ENCODE results near the gene SPTLC2.

The SPTLC2 gene

DNA sequence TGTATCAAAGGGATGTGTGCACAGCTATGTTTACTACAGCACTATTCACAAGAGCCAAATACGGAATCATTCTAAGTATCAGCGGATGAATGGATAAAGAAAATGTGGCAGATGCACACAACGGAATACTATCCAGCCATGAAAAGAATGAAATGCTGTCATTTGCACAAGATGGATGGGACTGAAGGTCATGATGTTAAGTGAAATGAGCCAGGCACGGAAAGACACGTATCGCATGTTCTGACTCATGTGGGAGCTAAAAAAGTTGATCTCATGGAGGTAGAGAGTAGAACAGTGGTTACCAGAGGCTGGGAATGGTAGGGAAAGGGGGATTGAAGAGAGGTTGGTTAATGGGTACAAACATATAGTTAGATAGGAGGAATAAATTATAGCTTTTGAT lies 91.9 kb downstream of the SPTLC2 start:
- H3K36me3 ChIP-seq (ENCODE audit: control insufficient read depth in 1 of 2, insufficient read depth in 2 of 2, low read length in 2 of 2), result peaks cover 12 to 32% of the 10 kb centered on the region in 2 donors
- peaks cover 0 to 5% of the 10 kb centered on the region in 2 donors for H3K4me1 ChIP-seq (ENCODE audit: control insufficient read depth in 1 of 2, insufficient read depth in 2 of 2, low read length in 2 of 2)
- no peak overlapping the region for H3K4me3 ChIP-seq (ENCODE audit: low read depth in 1 of 2, low read length in 2 of 2)
- H3K27me3 ChIP-seq (ENCODE audit: low read depth, low read length), result no peaks in the 10 kb centered on the region
- no peak overlapping the region for H3K27ac ChIP-seq (ENCODE audit: low read length)
- H3K9me3 ChIP-seq (ENCODE audit: control insufficient read depth in 1 of 2, low read length in 2 of 2), result no peaks in the 10 kb centered on the region

DNA sequence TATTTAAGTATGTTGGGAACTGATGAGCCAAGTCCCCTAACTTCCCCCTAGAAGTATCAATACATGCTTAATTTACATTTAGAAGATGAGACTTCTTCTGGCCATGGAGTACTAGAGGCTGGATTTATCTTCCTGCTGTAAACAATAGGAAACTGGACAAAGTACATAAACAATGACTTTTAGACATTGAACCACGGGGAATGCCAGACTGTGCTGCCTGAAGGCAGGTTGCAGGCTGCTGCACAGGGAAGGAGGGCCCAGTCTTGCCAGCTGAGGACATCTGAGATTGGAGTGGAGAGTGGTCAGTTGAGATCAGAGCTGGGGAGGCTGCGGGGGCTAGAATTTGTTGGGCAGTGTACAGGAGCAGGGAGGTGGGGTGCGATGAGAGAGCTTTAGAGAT lies 93.3 kb downstream of the SPTLC2 start:
- H3K27ac ChIP-seq (ENCODE audit: low read length), result no peak overlapping the region
- peaks cover 20 to 36% of the 10 kb centered on the region in 2 donors for H3K36me3 ChIP-seq (ENCODE audit: control insufficient read depth in 1 of 2, insufficient read depth in 2 of 2, low read length in 2 of 2)
- no peaks in the 10 kb centered on the region for H3K9me3 ChIP-seq (ENCODE audit: control insufficient read depth in 1 of 2, low read length in 2 of 2)
- H3K27me3 ChIP-seq (ENCODE audit: low read depth, low read length), result no peaks in the 10 kb centered on the region
- peaks cover 0 to 5% of the 10 kb centered on the region in 2 donors for H3K4me1 ChIP-seq (ENCODE audit: control insufficient read depth in 1 of 2, insufficient read depth in 2 of 2, low read length in 2 of 2)
- no peak overlapping the region for H3K4me3 ChIP-seq (ENCODE audit: low read depth in 1 of 2, low read length in 2 of 2)

DNA sequence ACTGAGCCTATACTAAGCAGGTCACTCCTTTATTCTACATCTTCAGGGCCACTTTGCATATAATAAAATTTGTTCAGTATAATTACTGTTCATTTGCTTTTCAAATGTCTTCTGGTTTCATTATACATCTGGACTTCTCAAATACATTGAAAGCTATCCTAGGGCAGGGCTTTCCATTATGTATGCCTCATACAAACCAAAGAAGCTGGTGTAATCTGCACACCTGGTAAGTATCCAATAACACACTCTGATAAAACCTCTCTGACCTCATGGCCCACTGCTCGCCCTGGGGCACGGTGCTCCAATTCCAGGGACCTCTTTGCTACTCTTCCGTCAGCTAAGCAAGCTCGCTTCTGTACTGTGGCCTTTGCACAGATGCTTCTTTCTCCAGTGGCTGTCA lies 95.9 kb downstream of the SPTLC2 start:
- peaks cover 36 to 41% of the 10 kb centered on the region in 2 donors for H3K36me3 ChIP-seq (ENCODE audit: control insufficient read depth in 1 of 2, insufficient read depth in 2 of 2, low read length in 2 of 2)
- H3K4me1 ChIP-seq (ENCODE audit: control insufficient read depth in 1 of 2, insufficient read depth in 2 of 2, low read length in 2 of 2), result no peaks in the 10 kb centered on the region
- H3K9me3 ChIP-seq (ENCODE audit: control insufficient read depth in 1 of 2, low read length in 2 of 2), result no peaks in the 10 kb centered on the region

DNA sequence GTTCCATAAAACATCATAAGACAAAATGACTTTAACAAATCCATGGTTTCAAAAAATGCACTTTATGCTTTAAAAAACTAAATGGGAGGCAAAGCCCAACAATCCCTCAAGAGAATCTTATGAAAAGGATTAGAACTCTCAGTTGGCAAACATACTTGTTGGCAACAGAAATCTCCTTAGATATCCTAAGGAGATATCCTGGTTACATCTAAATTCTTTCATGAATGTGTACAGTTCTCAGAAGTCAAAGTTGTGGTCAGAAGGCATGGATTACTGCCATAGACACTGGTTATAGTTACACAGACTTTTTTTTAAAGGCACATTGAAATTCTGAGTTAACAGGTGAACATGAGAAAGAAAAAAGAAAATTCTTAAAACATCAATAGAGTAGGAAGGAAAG lies 100.3 kb downstream of the SPTLC2 start:
- Histone ChIP-seq H3K27ac (ENCODE audit: low read length) (no peak overlapping the region), H3K27me3 (ENCODE audit: low read depth, low read length) (no peaks in the 10 kb centered on the region), H3K9me3 (ENCODE audit: control insufficient read depth in 1 of 2, low read length in 2 of 2) (no peaks in the 10 kb centered on the region), H3K4me3 (ENCODE audit: low read depth in 1 of 2, low read length in 2 of 2) (no peak overlapping the region), H3K36me3 (ENCODE audit: control insufficient read depth in 1 of 2, insufficient read depth in 2 of 2, low read length in 2 of 2) (peaks cover 43 to 62% of the 10 kb centered on the region in 2 donors), H3K4me1 (ENCODE audit: control insufficient read depth in 1 of 2, insufficient read depth in 2 of 2, low read length in 2 of 2) (no peaks in the 10 kb centered on the region)

More for the DNA sequence above, 95.9 kb downstream of the SPTLC2 start:
- H3K27me3 ChIP-seq (ENCODE audit: low read depth, low read length), result no peaks in the 10 kb centered on the region
- H3K27ac ChIP-seq (ENCODE audit: low read length), result no peak overlapping the region
- H3K4me3 ChIP-seq (ENCODE audit: low read depth in 1 of 2, low read length in 2 of 2), result no peak overlapping the region

- peaks cover 35 to 50% of the 10 kb centered on the region in 2 donors for H3K36me3 ChIP-seq (ENCODE audit: control insufficient read depth in 1 of 2, insufficient read depth in 2 of 2, low read length in 2 of 2)
- H3K27ac ChIP-seq (ENCODE audit: low read length), result no peak overlapping the region
- no peak overlapping the region for H3K4me3 ChIP-seq (ENCODE audit: low read depth in 1 of 2, low read length in 2 of 2)
- H3K27me3 ChIP-seq (ENCODE audit: low read depth, low read length), result no peaks in the 10 kb centered on the region
- no peaks in the 10 kb centered on the region for H3K4me1 ChIP-seq (ENCODE audit: control insufficient read depth in 1 of 2, insufficient read depth in 2 of 2, low read length in 2 of 2)
- no peaks in the 10 kb centered on the region for H3K9me3 ChIP-seq (ENCODE audit: control insufficient read depth in 1 of 2, low read length in 2 of 2)
Measured at GRCh38 chr14:77511486-77512162, 104.8 kb downstream of the SPTLC2 start.

GRCh38 chr14:77509366-77509765 lies 107.1 kb downstream of the SPTLC2 start:
- peaks cover 34 to 39% of the 10 kb centered on the region in 2 donors for H3K36me3 ChIP-seq (ENCODE audit: control insufficient read depth in 1 of 2, insufficient read depth in 2 of 2, low read length in 2 of 2)
- H3K4me3 ChIP-seq (ENCODE audit: low read depth in 1 of 2, low read length in 2 of 2), result no peak overlapping the region
- H3K9me3 ChIP-seq (ENCODE audit: control insufficient read depth in 1 of 2, low read length in 2 of 2), result no peaks in the 10 kb centered on the region
- H3K27ac ChIP-seq (ENCODE audit: low read length), result no peak overlapping the region
- no peaks in the 10 kb centered on the region for H3K4me1 ChIP-seq (ENCODE audit: control insufficient read depth in 1 of 2, insufficient read depth in 2 of 2, low read length in 2 of 2)
- H3K27me3 ChIP-seq (ENCODE audit: low read depth, low read length), result no peaks in the 10 kb centered on the region

DNA sequence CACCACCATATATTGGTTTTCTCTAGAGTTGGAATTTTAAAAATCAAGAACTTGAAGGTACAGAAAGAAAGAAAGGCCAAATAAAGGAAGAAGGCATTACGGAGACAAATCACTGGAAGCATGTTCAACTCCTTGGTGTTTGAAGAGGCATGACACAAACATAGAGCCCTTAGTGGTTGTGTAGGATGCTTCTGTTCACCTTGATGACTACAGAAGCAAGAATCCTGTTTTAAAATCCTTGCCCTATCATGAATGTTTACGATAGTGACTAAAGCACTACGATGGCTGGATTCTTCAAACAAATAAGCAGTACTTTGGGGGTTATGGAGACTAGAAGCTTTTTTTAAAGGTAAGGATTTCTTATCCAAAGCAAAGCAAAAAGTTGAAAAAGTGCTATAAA lies 107.6 kb downstream of the SPTLC2 start:
- H3K4me3 ChIP-seq (ENCODE audit: low read depth in 1 of 2, low read length in 2 of 2), result no peak overlapping the region
- no peaks in the 10 kb centered on the region for H3K27me3 ChIP-seq (ENCODE audit: low read depth, low read length)
- no peaks in the 10 kb centered on the region for H3K4me1 ChIP-seq (ENCODE audit: control insufficient read depth in 1 of 2, insufficient read depth in 2 of 2, low read length in 2 of 2)
- peaks cover 0 to 2% of the 10 kb centered on the region in 2 donors for H3K9me3 ChIP-seq (ENCODE audit: control insufficient read depth in 1 of 2, low read length in 2 of 2)
- H3K27ac ChIP-seq (ENCODE audit: low read length), result no peak overlapping the region
- peaks cover 32 to 34% of the 10 kb centered on the region in 2 donors for H3K36me3 ChIP-seq (ENCODE audit: control insufficient read depth in 1 of 2, insufficient read depth in 2 of 2, low read length in 2 of 2)

- Histone ChIP-seq H3K9me3 (ENCODE audit: control insufficient read depth in 1 of 2, low read length in 2 of 2) (peaks cover 0 to 3% of the 10 kb centered on the region in 2 donors), H3K4me3 (ENCODE audit: low read depth in 1 of 2, low read length in 2 of 2) (no peak overlapping the region), H3K27me3 (ENCODE audit: low read depth, low read length) (no peaks in the 10 kb centered on the region), H3K27ac (ENCODE audit: low read length) (no peak overlapping the region), H3K36me3 (ENCODE audit: control insufficient read depth in 1 of 2, insufficient read depth in 2 of 2, low read length in 2 of 2) (peaks cover 32% of the 10 kb centered on the region in 2 donors), H3K4me1 (ENCODE audit: control insufficient read depth in 1 of 2, insufficient read depth in 2 of 2, low read length in 2 of 2) (no peaks in the 10 kb centered on the region)
Measured at GRCh38 chr14:77508249-77508648, 108.2 kb downstream of the SPTLC2 start.

DNA sequence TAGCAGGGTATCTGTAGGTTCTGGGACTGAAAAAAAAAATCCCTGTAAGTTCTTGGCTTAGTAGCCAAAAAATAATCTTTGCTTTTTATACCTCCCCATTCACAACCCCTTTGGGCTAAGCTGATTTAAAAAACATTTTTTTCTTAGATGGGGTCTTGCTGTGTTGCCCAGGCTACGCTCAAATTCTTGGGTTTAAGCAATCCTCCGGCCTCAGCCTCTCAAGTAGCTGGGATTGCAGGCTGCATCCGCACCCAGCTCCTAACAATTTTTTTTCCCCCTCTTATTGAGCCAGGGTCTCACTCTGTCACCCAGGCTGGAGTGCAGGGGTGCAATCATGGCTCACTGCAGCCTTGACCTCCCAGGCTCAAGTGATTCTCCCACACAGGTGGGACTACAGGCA lies 108.7 kb downstream of the SPTLC2 start:
- no peak overlapping the region for H3K4me3 ChIP-seq (ENCODE audit: low read depth in 1 of 2, low read length in 2 of 2)
- no peaks in the 10 kb centered on the region for H3K4me1 ChIP-seq (ENCODE audit: control insufficient read depth in 1 of 2, insufficient read depth in 2 of 2, low read length in 2 of 2)
- no peaks in the 10 kb centered on the region for H3K27me3 ChIP-seq (ENCODE audit: low read depth, low read length)
- H3K36me3 ChIP-seq (ENCODE audit: control insufficient read depth in 1 of 2, insufficient read depth in 2 of 2, low read length in 2 of 2), result peaks cover 32% of the 10 kb centered on the region in 2 donors
- peaks cover 0 to 6% of the 10 kb centered on the region in 2 donors for H3K9me3 ChIP-seq (ENCODE audit: control insufficient read depth in 1 of 2, low read length in 2 of 2)
- no peak overlapping the region for H3K27ac ChIP-seq (ENCODE audit: low read length)

DNA sequence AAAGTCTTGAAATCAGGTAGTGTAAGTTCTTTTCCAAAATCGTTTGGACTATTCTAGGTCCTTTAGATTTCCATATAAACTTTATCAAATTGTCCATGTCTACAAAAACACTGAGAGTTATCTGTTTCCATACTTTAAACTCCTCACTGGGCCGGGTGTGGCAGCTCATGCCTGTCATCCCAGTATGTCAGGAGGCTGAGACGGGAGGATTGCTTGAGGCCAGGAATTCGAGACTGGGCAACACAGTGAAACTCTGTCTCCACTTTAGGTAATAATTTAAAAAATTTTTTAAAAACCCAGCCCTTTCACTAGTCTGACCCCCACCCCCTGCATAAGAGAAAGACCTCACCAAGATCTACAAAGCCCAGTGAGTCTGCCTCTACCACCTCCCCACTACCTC lies 111.4 kb downstream of the SPTLC2 start:
- no peak overlapping the region for H3K4me3 ChIP-seq (ENCODE audit: low read depth in 1 of 2, low read length in 2 of 2)
- no peak overlapping the region for H3K27ac ChIP-seq (ENCODE audit: low read length)
- H3K36me3 ChIP-seq (ENCODE audit: control insufficient read depth in 1 of 2, insufficient read depth in 2 of 2, low read length in 2 of 2), result peaks cover 13 to 17% of the 10 kb centered on the region in 2 donors
- H3K27me3 ChIP-seq (ENCODE audit: low read depth, low read length), result peaks cover 5% of the 10 kb centered on the region
- peaks cover 0 to 6% of the 10 kb centered on the region in 2 donors for H3K9me3 ChIP-seq (ENCODE audit: control insufficient read depth in 1 of 2, low read length in 2 of 2)
- no peaks in the 10 kb centered on the region for H3K4me1 ChIP-seq (ENCODE audit: control insufficient read depth in 1 of 2, insufficient read depth in 2 of 2, low read length in 2 of 2)

- peaks cover 0 to 6% of the 10 kb centered on the region in 2 donors for H3K9me3 ChIP-seq (ENCODE audit: control insufficient read depth in 1 of 2, low read length in 2 of 2)
- peaks cover 18% of the 10 kb centered on the region for H3K27me3 ChIP-seq (ENCODE audit: low read depth, low read length)
- no peak overlapping the region for H3K4me3 ChIP-seq (ENCODE audit: low read depth in 1 of 2, low read length in 2 of 2)
- no peak overlapping the region for H3K27ac ChIP-seq (ENCODE audit: low read length)
- peaks cover 0 to 12% of the 10 kb centered on the region in 2 donors for H3K4me1 ChIP-seq (ENCODE audit: control insufficient read depth in 1 of 2, insufficient read depth in 2 of 2, low read length in 2 of 2)
- peaks cover 2 to 3% of the 10 kb centered on the region in 2 donors for H3K36me3 ChIP-seq (ENCODE audit: control insufficient read depth in 1 of 2, insufficient read depth in 2 of 2, low read length in 2 of 2)
Measured at GRCh38 chr14:77503138-77503537, 113.3 kb downstream of the SPTLC2 start.
